NB4 (cell line): Measurements from ENCODE around the gene SHKBP1.
A peak's percentile ranks its signal among the peaks of the same experiment; 100 is the strongest.

Experiments used
- DNase-seq: peaks from one replicate; pipeline ENCODE4 v3.0.0; 2010; ENCODE audit warnings: low read depth
- H3K4me3 ChIP-seq: one replicate; pipeline ENCODE4 v1.5.1; 2011; ENCODE audit warnings: mild to moderate bottlenecking, low read depth, low read length, moderate library complexity
- CTCF ChIP-seq: IDR thresholded peaks from one replicate; pipeline ENCODE4 v1.5.1; 2012; ENCODE audit warnings: low read depth, low read length
- MAX ChIP-seq: IDR thresholded peaks from 2 replicates; pipeline ENCODE4 v1.6.1; 2011; ENCODE audit warnings: low read depth, low read length
- MYC ChIP-seq: IDR thresholded peaks from 2 replicates; pipeline ENCODE4 v1.6.1; 2011; ENCODE audit warnings: low read depth, low read length
- POLR2A ChIP-seq: IDR thresholded peaks from 2 replicates; pipeline ENCODE4 v1.6.1; 2011; ENCODE audit warnings: mild to moderate bottlenecking; ENCODE audit not compliant: insufficient read length; ENCODE audit errors: extremely low read depth

The SHKBP1 gene

GRCh38 chr19:40547836-40548235 is 28.8 kb upstream of the SHKBP1 start:
- TF ChIP-seq MAX (no peak), POLR2A (no peak), MYC (no peak), CTCF (no peak)
- no peak for DNase-seq
- H3K4me3 ChIP-seq: no peak overlapping the region

GRCh38 chr19:40549007-40549708 is 27.5 kb upstream of the SHKBP1 start:
- H3K4me3 ChIP-seq: no peak overlapping the region
- TF ChIP-seq MAX: no peak
- peak; percentile 24 for TF ChIP-seq CTCF
- peak; percentile 68 for DNase-seq

- TF ChIP-seq CTCF (no peak), MAX (no peak)
- no peak for DNase-seq
- no peak overlapping the region for H3K4me3 ChIP-seq
Measured at GRCh38 chr19:40550951-40551350, 25.7 kb upstream of the SHKBP1 start.

- H3K4me3 ChIP-seq: no peak overlapping the region
- DNase-seq: no peak
- no peak for TF ChIP-seq MAX
- TF ChIP-seq CTCF: no peak
- TF ChIP-seq POLR2A: no peak
- no peak for TF ChIP-seq MYC
Measured at GRCh38 chr19:40552848-40553247, 23.8 kb upstream of the SHKBP1 start.

GRCh38 chr19:40553885-40554857 is 22.5 kb upstream of the SHKBP1 start:
- TF ChIP-seq CTCF (no peak), MAX (no peak), MYC (no peak), POLR2A (no peak)
- DNase-seq: no peak
- H3K4me3 ChIP-seq: no peak overlapping the region
